K562 (cell line): ENCODE data around the gene SAV1. TPM values are rescaled to one million over a fixed set of nuclear protein-coding genes. Genes with fewer than 3 reads are reported as not detected.

Experiments
- MITF ChIP-seq: IDR thresholded peaks from 2 replicates; pipeline ENCODE4 v1.6.1; 2014; ENCODE audit warnings: antibody characterized with exemption
- PCBP1 ChIP-seq: fragments of 200-400 bp; formaldehyde crosslinking; IDR thresholded peaks from 2 replicates; pipeline ENCODE4 v1.6.1; 2018; ENCODE audit warnings: mild to moderate bottlenecking, low read depth, low read length; ENCODE audit not compliant: poor library complexity, severe bottlenecking
- PRDM10 ChIP-seq: fragments of 450-650 bp; IDR thresholded peaks from 2 replicates; pipeline ENCODE4 v1.6.1; 2018; ENCODE audit not compliant: partially characterized antibody
- ZNF407 ChIP-seq: fragments of 450-650 bp; IDR thresholded peaks from 2 replicates; pipeline ENCODE4 v1.6.1; 2016; ENCODE audit warnings: low read depth
- polyA plus RNA-seq, 8 experiments: library from polyadenylated mRNA; depleted of rRNA in 4 of 8; stranded (reverse) in 5 of 8; unstranded in 3 of 8; fragments of >200 nt; fragmentation: Nextera tagmentation in 2 of 8; fragmentation: Illumina TruSeq in 1 of 8; extraction: Ambion mirVana in 2 of 8; extraction: Trizol in 1 of 8; gene quantifications; 2 replicates each; pipeline versions ENCODE4 v1.2.1 to v1.2.3, GENCODE V29; 2011 to 2014; ENCODE audit warnings: inconsistent platforms in 1 of 8, missing spikeins in 1 of 8
- total RNA-seq, 7 experiments: library from RNA; depleted of rRNA in 6 of 7; stranded (reverse); fragments of >200 nt in 6 of 7; fragmentation: Illumina TruSeq in 2 of 7; extraction: Trizol in 2 of 7; gene quantifications; 2 replicates each; pipeline versions ENCODE4 v1.2.1 to v1.2.3, GENCODE V29; 2011 to 2021; ENCODE audit warnings: low replicate concordance in 1 of 7

Gene SAV1
- total and polyA plus RNA-seq, 9 of the 15 experiments (the other 6 are each of a cell fraction or from before 2014, with no cell fraction given) = 6.5 to 18.1 (median 16.1) TPM

GRCh38 chr14:50656776-50657175 is 11.3 kb downstream of the SAV1 start (continued):
- no peak for TF ChIP-seq PRDM10
- no peak for TF ChIP-seq ZNF407
- TF ChIP-seq MITF = no peak
- TF ChIP-seq PCBP1 = no peak
